ENCODE data around the gene BIN1.

Gene BIN1

GRCh38 chr2:127014224-127014623, 92.7 kb downstream of the BIN1 start:
- DNase-seq = no peak

DNA sequence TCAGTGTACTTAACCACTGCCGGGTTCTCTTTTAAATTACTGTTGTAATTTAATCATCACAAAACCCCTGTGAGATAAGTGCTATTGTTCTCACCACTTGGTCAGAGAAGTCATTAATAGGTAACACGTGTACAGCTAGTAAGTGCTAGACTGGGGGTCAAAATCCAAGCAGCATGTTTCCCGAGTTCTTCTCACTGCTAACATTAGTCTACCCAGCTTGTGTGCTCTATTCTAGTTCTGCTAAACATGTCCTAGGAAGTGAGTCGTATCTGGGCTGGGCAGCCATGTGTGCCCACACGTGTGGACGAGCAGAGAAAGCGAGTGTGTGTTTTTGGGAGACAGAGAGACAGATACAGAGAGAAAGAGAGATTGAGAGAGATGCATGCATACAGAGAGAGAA, 94.1 kb downstream of the BIN1 start:
- DNase-seq = no peak

GRCh38 chr2:127012215-127012614, 94.7 kb downstream of the BIN1 start:
- no peak for DNase-seq

DNA sequence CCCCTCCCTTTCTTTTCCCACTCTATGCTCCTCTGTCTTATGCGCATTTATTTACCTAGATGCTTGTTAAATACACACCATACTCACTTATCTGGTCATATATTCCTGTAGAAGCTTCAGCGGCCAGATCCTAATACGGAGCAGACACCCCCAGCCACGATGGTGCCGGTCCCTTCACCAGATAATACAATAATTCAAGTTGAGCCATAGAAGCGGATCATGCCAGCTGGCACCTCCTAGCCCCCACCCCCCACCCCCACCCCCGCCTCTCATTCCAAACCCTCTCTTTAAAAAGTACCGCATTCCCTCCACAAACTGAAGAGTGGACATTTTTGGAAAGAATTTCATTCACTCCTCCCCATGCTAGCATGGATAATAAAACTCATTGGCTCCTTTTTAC, 95.2 kb downstream of the BIN1 start:
- no peak for DNase-seq

- no peak for DNase-seq
Measured at GRCh38 chr2:127011231-127011661, 95.7 kb downstream of the BIN1 start.

DNA sequence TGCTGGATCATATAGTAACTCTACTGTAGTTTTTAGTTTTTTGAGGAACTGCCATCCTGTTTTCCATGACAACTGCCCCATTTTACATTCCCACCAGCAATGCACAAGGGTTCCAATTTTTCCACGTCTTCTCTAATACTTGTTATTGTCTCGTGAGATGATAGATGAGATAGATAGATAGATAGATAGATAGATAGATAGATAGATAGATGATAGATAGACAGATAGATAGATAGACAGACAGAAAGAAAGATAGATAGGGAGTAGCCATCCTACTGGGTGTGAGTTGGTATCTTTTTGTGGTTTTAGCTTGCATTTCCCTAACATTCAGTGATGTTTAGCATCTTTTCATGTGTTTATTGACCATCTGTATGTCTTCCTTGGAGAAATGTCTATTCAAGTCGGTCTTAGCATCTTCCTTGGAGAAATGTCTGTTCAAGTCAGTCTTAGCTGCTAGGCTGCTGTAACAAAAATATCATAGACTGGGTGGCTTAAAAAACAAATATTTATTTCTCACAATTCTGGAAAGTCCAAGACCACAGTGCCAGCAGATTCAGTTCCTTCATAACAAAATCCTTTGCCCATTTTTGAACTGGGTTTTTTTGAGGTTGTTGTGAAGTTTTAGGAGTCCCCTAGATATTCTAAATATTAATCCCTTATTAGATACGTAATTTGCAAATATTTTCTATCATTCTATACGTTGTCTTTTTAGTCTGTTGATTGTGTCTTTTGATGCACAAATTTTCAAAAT, 98.5 kb downstream of the BIN1 start:
- DNase-seq = no peak

GRCh38 chr2:127007652-127008051, 99.3 kb downstream of the BIN1 start:
- no peak for DNase-seq

- no peak for DNase-seq
Measured at GRCh38 chr2:127006962-127007361, 100.0 kb downstream of the BIN1 start.

DNA sequence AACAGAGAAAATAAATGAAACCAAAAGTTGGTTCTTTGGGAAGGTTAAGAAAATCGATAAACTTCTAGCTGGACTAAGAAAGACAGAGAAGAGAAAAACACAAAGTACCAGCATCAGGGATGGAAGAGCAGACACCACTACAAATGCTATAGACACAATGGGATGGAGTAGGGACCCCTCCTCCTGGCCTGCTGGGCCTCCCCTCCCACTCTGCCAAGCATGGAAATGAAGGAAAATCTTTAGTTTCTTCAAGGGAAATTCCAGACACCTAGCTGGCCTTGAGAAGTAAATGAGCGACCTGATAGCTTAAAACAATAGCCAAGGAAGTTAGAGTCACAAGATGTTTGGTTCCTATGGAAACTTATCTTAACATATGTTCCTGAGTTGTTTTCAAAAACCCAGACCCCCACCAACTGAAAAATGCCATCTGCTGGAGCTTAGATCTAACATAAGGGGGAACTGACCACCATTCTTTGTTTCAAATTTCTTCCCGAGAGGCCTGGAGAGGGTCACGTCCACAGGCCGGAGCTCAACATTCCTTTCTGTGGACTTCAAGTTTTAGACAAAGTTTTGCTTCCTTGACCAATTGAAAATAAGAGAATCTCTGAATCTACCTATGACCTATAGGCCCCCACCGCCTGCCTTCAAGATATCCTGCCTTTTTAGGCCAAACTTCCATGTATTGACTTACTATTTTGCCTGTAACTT, 101.9 kb downstream of the BIN1 start:
- DNase-seq = no peak

DNA sequence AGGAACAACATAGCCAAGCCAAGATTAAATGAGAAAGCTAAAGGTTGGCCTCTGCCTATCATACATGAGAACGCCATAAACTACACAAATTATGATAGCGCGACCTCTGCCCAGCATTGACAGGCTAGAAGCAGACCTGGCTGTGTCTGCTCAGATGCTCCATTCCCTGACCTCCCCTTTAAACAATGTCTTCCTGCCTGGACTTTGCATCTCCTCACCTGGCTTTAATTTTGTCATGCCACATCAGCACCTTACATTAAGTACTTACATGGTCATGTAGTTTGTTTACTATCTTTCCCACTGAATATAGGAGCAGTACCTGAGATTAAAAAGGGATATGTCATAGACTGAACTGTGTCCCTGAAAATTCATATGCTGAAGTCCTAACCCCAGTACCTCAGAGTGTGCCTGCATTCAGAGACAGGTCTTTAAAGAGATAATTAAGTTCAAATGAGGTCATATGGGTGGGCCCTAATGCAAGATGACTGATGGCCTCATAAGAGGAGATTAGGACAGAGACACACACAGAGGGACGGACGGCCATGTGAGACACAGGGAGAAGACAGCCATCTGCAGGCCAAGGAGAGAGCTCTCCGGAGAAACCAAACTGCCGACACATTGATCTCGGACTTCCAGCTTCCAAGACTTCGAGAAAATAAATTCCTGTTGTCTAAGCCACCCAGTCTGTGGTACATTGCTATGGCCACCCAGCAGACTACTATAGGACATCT, 103.7 kb downstream of the BIN1 start:
- DNase-seq = no peak

- DNase-seq = no peak
Measured at GRCh38 chr2:127001751-127002150, 105.2 kb downstream of the BIN1 start.

GRCh38 chr2:127000937-127001336, 106.0 kb downstream of the BIN1 start:
- peak; percentile 86 for DNase-seq

DNA sequence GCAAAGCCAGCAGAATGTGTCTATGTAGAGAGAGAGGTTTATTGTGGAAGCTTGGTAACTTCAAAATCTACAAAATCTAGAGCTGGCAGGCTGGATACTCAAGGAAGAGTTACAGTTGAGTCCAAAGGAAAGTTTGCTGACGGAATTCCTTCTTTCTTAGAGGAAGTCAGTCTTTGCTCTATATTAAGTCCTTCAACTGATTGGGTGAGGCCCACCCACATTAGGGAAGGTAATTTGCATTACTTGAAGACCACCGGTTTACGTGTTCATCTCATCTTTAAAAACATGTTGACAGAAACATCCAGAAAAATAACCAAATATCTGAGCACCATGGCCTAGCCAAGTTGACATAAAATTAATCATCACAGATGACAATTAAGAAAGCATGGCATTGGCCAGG, 106.8 kb downstream of the BIN1 start:
- no peak for DNase-seq

- peak; percentile 20 for DNase-seq
Measured at GRCh38 chr2:126999106-126999756, 107.7 kb downstream of the BIN1 start.

GRCh38 chr2:126998486-126998885, 108.5 kb downstream of the BIN1 start:
- no peak for DNase-seq
